GM10248 (cell line): ENCODE measurements around the gene LTK.
A peak's percentile ranks its signal among the peaks of the same experiment; 100 is the strongest.

Source experiments
- CTCF ChIA-PET: fragments of 300-600 bp; sonication (Branson Sonifier 250); formaldehyde crosslinking; extraction: SDS; loops from one replicate; lab custom pipeline; 2021; ENCODE audit warnings: antibody characterized with exemption; lab: Yijun Ruan, JAX
- POLR2A ChIA-PET: fragments of 350-650 bp; sonication (Branson Sonifier 250); formaldehyde crosslinking; extraction: SDS; loops from one replicate; lab custom pipeline; 2020; ENCODE audit warnings: antibody characterized with exemption; lab: Yijun Ruan, JAX
- DNase-seq: peaks from one replicate; pipeline ENCODE4 v3.0.0; 2012; ENCODE audit errors: extremely low spot score
- TF ChIP-seq, protein P1 (sequence below): IDR thresholded peaks from 2 replicates; pipeline ENCODE4 v1.5.1; 2012; ENCODE audit warnings: mild to moderate bottlenecking, low read depth; ENCODE audit errors: extremely low read depth, missing control alignments, control extremely low read depth

LTK gene

GRCh38 chr15:41517895-41518449 is 4.3 kb upstream of the LTK start:
- no peak for DNase-seq
- ChIA-PET CTCF (interaction anchor here (1.0 to 1.6 kb wide), 2 partner anchors 9 to 10 kb away, joined by 3 to 4 read pairs; no protein-coding TSS in a partner anchor), POLR2A (interaction anchor here (0.6 kb wide), 1 partner anchor 129 kb away, joined by 3 read pairs; no protein-coding TSS in a partner anchor)
- TF ChIP-seq, protein P1, sequence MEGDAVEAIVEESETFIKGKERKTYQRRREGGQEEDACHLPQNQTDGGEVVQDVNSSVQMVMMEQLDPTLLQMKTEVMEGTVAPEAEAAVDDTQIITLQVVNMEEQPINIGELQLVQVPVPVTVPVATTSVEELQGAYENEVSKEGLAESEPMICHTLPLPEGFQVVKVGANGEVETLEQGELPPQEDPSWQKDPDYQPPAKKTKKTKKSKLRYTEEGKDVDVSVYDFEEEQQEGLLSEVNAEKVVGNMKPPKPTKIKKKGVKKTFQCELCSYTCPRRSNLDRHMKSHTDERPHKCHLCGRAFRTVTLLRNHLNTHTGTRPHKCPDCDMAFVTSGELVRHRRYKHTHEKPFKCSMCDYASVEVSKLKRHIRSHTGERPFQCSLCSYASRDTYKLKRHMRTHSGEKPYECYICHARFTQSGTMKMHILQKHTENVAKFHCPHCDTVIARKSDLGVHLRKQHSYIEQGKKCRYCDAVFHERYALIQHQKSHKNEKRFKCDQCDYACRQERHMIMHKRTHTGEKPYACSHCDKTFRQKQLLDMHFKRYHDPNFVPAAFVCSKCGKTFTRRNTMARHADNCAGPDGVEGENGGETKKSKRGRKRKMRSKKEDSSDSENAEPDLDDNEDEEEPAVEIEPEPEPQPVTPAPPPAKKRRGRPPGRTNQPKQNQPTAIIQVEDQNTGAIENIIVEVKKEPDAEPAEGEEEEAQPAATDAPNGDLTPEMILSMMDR: no peak

- TF ChIP-seq, protein P1: no peak
- POLR2A ChIA-PET: interaction anchor here (0.6 kb wide), 1 partner anchor 297 kb away, joined by 4 read pairs; no protein-coding TSS in a partner anchor
- CTCF ChIA-PET: interaction anchor here (3.5 kb wide), 1 partner anchor 48 kb away, joined by 10 read pairs; no protein-coding TSS in a partner anchor
- peak; percentile 45 for DNase-seq
Measured at GRCh38 chr15:41512940-41513505, 604 bp downstream of the LTK start.

- TF ChIP-seq, protein P1: no peak
- CTCF ChIA-PET: interaction anchor here (3.5 kb wide), 1 partner anchor 47 kb away, joined by 10 read pairs; no protein-coding TSS in a partner anchor
- no peak for DNase-seq
- POLR2A ChIA-PET: interaction anchor here (0.5 kb wide), 1 partner anchor 53 kb away, joined by 3 read pairs; no protein-coding TSS in a partner anchor
Measured at GRCh38 chr15:41512512-41512939, 1.1 kb downstream of the LTK start.

DNA sequence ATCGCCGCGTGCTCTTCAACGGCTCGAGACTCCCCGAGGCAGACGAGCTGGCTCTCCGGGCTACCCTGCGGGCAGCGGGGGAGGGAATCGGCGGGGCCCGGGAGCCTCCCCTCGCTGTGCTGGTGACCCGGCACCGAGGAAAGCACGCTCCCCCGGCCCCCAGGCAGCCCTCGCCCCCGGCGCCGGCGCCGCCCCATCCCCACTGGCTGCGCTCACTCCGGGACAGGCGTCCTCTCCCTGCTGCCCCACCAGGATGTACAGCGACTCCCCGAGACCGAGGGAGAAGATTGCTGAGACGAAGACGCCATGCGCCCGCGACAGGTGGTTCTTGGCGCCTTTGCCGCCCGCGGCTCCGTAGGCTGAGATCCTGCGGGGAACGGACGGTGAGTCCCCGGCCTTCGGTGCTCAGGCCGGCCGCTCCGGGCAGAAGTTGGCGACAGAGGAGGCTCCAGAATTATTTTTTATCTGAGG is 1.7 kb downstream of the LTK start:
- TF ChIP-seq, protein P1: no peak
- peak; percentile 41 for DNase-seq
- ChIA-PET POLR2A (interaction anchor here (0.5 to 0.7 kb wide), 2 partner anchors 17 to 53 kb away, joined by 3 to 5 read pairs; no protein-coding TSS in a partner anchor), CTCF (interaction anchor here (3.5 kb wide), 1 partner anchor 47 kb away, joined by 10 read pairs; no protein-coding TSS in a partner anchor)

- CTCF ChIA-PET: interaction anchor here (1.1 to 3.5 kb wide), 2 partner anchors 10 to 46 kb away, joined by 3 to 10 read pairs; no protein-coding TSS in a partner anchor
- POLR2A ChIA-PET: interaction anchor here (0.7 kb wide), 1 partner anchor 16 kb away, joined by 5 read pairs; no protein-coding TSS in a partner anchor
- TF ChIP-seq, protein P1: no peak
- no peak for DNase-seq
Measured at GRCh38 chr15:41511331-41511898, 2.2 kb downstream of the LTK start.

GRCh38 chr15:41510728-41511127 is 2.9 kb downstream of the LTK start:
- TF ChIP-seq, protein P1: no peak
- POLR2A ChIA-PET: no interaction called here
- no peak for DNase-seq
- CTCF ChIA-PET: interaction anchor here (1.1 to 3.5 kb wide), 2 partner anchors 10 to 45 kb away, joined by 3 to 10 read pairs; no protein-coding TSS in a partner anchor
